Smooth muscle cell (in vitro differentiated cells): ENCODE data around the gene RAD51B. TPM values are rescaled to one million over a fixed set of nuclear protein-coding genes. Genes with fewer than 3 reads are reported as not detected.

Experiments
- DNase-seq: peaks from one replicate; lab custom pipeline; 2025; ENCODE audit not compliant: unreplicated experiment; lab: John Stamatoyannopoulos, UW
- H2AFZ ChIP-seq: fragments of 200-600 bp; sonication (generic); 2 replicates; pipeline ENCODE4 v1.6.0; 2016; ENCODE audit warnings: antibody characterized with exemption, low read depth, mild to moderate bottlenecking
- H3F3A ChIP-seq: fragments of 200-600 bp; sonication (generic); 2 replicates; pipeline ENCODE4 v1.6.0; 2017; ENCODE audit warnings: antibody characterized with exemption, low read depth
- H3K27ac ChIP-seq: fragments of 200-600 bp; sonication (generic); 2 replicates; pipeline ENCODE4 v1.5.1; 2016; ENCODE audit warnings: low read depth, mild to moderate bottlenecking
- H3K27me3 ChIP-seq: fragments of 200-600 bp; sonication (generic); 2 replicates; pipeline ENCODE4 v1.6.1; 2016; ENCODE audit warnings: low read depth, mild to moderate bottlenecking
- H3K36me3 ChIP-seq: fragments of 200-600 bp; sonication (generic); 2 replicates; pipeline ENCODE4 v1.5.1; 2016; ENCODE audit warnings: low read depth
- H3K4me1 ChIP-seq: fragments of 200-600 bp; sonication (generic); 2 replicates; pipeline ENCODE4 v1.5.1; 2016; ENCODE audit warnings: low read depth
- H3K4me2 ChIP-seq: fragments of 200-600 bp; sonication (generic); 2 replicates; pipeline ENCODE4 v1.6.0; 2016; ENCODE audit warnings: mild to moderate bottlenecking
- H3K4me3 ChIP-seq: fragments of 200-600 bp; sonication (generic); 2 replicates; pipeline ENCODE4 v1.5.1; 2016; ENCODE audit warnings: mild to moderate bottlenecking
- H3K79me2 ChIP-seq: fragments of 200-600 bp; sonication (generic); 2 replicates; pipeline ENCODE4 v1.6.0; 2016; ENCODE audit warnings: low read depth, mild to moderate bottlenecking
- H3K9ac ChIP-seq: fragments of 200-600 bp; sonication (generic); 2 replicates; pipeline ENCODE4 v1.6.0; 2016; ENCODE audit warnings: low read depth
- H3K9me3 ChIP-seq: fragments of 200-600 bp; sonication (generic); replicated peaks from 2 replicates; pipeline ENCODE4 v1.5.1; 2016; ENCODE audit warnings: low read depth
- H4K20me1 ChIP-seq: fragments of 200-600 bp; sonication (generic); 2 replicates; pipeline ENCODE4 v1.6.0; 2016; ENCODE audit warnings: low read depth
- WGBS: methylation state at CpG from one replicate; pipeline ENCODE4 v1.1.7; 2016; ENCODE audit warnings: low lambda C conversion rate; 5-methylcytosine and 5-hydroxymethylcytosine counted together
- polyA plus RNA-seq: library from polyadenylated mRNA; unstranded; fragments of >200 nt; fragmentation: Nextera tagmentation; extraction: Ambion mirVana; gene quantifications from 2 replicates; pipeline ENCODE4 v1.2.1, GENCODE V29; 2016
- total RNA-seq: library from RNA; depleted of rRNA; stranded (reverse); fragments of >200 nt; gene quantifications from 2 replicates; pipeline ENCODE4 v1.2.3, GENCODE V29; 2014
- TF ChIP-seq, protein P1 (sequence below): fragments of 200-600 bp; sonication (generic); IDR thresholded peaks from 2 replicates; pipeline ENCODE4 v1.5.1; 2017; ENCODE audit warnings: borderline replicate concordance, mild to moderate bottlenecking, antibody characterized with exemption; ENCODE audit not compliant: insufficient read depth, poor library complexity, severe bottlenecking

RAD51B gene
- total and polyA plus RNA-seq, 2 experiments from 2014 or later: 4.6 to 5.3 TPM

- Histone ChIP-seq H3K4me3 (no peak overlapping the region), H3K4me2 (no peak overlapping the region), H3K4me1 (no peaks in the 10 kb centered on the region), H3K79me2 (no peaks in the 10 kb centered on the region), H3F3A (no peaks in the 10 kb centered on the region), H2AFZ (no peak overlapping the region), H3K36me3 (no peaks in the 10 kb centered on the region), H4K20me1 (no peaks in the 10 kb centered on the region), H3K27ac (no peak overlapping the region), H3K9ac (no peak overlapping the region), H3K27me3 (no peaks in the 10 kb centered on the region), H3K9me3 (no peaks in the 10 kb centered on the region)
- WGBS: 94% methylated on average over 2 of the region's 2 CpGs
- TF ChIP-seq, protein P1, sequence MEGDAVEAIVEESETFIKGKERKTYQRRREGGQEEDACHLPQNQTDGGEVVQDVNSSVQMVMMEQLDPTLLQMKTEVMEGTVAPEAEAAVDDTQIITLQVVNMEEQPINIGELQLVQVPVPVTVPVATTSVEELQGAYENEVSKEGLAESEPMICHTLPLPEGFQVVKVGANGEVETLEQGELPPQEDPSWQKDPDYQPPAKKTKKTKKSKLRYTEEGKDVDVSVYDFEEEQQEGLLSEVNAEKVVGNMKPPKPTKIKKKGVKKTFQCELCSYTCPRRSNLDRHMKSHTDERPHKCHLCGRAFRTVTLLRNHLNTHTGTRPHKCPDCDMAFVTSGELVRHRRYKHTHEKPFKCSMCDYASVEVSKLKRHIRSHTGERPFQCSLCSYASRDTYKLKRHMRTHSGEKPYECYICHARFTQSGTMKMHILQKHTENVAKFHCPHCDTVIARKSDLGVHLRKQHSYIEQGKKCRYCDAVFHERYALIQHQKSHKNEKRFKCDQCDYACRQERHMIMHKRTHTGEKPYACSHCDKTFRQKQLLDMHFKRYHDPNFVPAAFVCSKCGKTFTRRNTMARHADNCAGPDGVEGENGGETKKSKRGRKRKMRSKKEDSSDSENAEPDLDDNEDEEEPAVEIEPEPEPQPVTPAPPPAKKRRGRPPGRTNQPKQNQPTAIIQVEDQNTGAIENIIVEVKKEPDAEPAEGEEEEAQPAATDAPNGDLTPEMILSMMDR: no peak
- DNase-seq: no peak
Observed at GRCh38 chr14:68050177-68050576, 230.6 kb downstream of the RAD51B start.

DNA sequence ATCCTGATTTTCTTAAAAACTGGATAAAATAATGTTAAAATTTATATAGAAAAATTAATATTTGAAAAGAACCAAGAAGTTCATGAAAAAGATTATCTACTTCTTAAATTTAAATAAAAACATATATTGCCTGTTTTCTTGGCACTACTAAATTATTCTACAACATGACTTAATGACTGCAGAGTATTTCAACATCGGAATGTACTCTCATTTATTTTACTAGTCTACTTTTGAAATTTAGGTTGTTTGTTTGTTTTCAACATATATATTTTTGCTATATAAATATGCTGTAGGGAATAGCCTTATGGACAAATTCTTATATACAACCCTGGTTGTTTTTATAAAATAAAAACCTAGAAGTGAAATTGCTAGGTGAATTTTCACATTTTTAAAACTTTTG, 231.6 kb downstream of the RAD51B start:
- TF ChIP-seq, protein P1: no peak
- Histone ChIP-seq H3K27ac (no peak overlapping the region), H3K9me3 (no peaks in the 10 kb centered on the region), H3K79me2 (no peaks in the 10 kb centered on the region), H2AFZ (no peak overlapping the region), H4K20me1 (no peaks in the 10 kb centered on the region), H3K27me3 (no peaks in the 10 kb centered on the region), H3K4me1 (no peaks in the 10 kb centered on the region), H3K4me3 (no peak overlapping the region), H3K4me2 (no peak overlapping the region), H3K9ac (no peak overlapping the region), H3F3A (no peaks in the 10 kb centered on the region), H3K36me3 (no peaks in the 10 kb centered on the region)
- WGBS: 96% methylated on average over 1 of the region's 1 CpG
- no peak for DNase-seq

DNA sequence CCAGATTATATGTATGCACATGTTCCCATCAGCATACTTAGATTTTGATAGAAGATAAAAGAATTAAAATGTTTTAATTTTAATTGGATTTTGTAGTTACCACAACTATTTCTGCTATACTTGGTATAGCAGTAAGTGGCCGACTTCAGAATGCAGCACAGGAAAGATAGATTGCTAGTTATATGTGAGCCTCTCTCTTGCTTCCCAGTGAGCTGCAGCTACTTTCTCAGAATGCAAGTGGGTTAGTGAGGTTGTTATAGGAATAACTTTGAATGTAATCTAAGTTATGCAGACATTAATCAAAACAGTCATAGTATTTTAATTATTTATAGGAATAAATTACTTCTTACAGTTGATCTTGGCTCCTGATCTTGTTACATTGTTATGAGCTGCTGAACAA, 240.6 kb downstream of the RAD51B start:
- no peaks in the 10 kb centered on the region for H3K4me1 ChIP-seq
- DNase-seq: no peak
- H3K27ac ChIP-seq: no peak overlapping the region
- no peaks in the 10 kb centered on the region for H3K36me3 ChIP-seq
- TF ChIP-seq, protein P1: no peak
- no peaks in the 10 kb centered on the region for H3K79me2 ChIP-seq
- H3K9me3 ChIP-seq: peaks cover 5% of the 10 kb centered on the region
- no peak overlapping the region for H3K9ac ChIP-seq
- H4K20me1 ChIP-seq: no peaks in the 10 kb centered on the region
- H3K4me2 ChIP-seq: no peak overlapping the region
- 89% methylated on average over 1 of the region's 1 CpG for WGBS
- H3F3A ChIP-seq: no peaks in the 10 kb centered on the region
- no peak overlapping the region for H3K4me3 ChIP-seq
- H3K27me3 ChIP-seq: no peaks in the 10 kb centered on the region
- no peak overlapping the region for H2AFZ ChIP-seq

GRCh38 chr14:68062651-68063050, 243.1 kb downstream of the RAD51B start:
- Histone ChIP-seq H3K27me3 (no peaks in the 10 kb centered on the region), H4K20me1 (no peaks in the 10 kb centered on the region), H2AFZ (no peak overlapping the region), H3K36me3 (no peaks in the 10 kb centered on the region), H3K79me2 (no peaks in the 10 kb centered on the region), H3K9ac (no peak overlapping the region), H3K4me3 (no peak overlapping the region), H3K4me2 (no peak overlapping the region), H3K9me3 (peaks cover 5% of the 10 kb centered on the region), H3F3A (no peaks in the 10 kb centered on the region), H3K27ac (no peak overlapping the region), H3K4me1 (no peaks in the 10 kb centered on the region)
- WGBS: 97% methylated on average over 2 of the region's 2 CpGs
- TF ChIP-seq, protein P1: no peak
- DNase-seq: no peak
